Esophagus squamous epithelium (tissue), 4 donors: ENCODE measurements around the gene TYRO3.

Experiments used
- POLR2A ChIP-seq, 4 donors: fragments of 450-650 bp; IDR thresholded peaks; one replicate each; pipeline ENCODE4 v1.6.1; 2017; ENCODE audit warnings: antibody characterized with exemption in 4 of 4, mild to moderate bottlenecking in 4 of 4, moderate library complexity in 3 of 4
- TF ChIP-seq, protein P1 (sequence below), 6 experiments: fragments of 450-650 bp in 4 of 6; fragments of 200-600 bp in 2 of 6; sonication (generic) in 2 of 6; IDR thresholded peaks; one replicate each; pipeline ENCODE4 v1.5.1; 2016 to 2019; ENCODE audit warnings: antibody characterized with exemption in 6 of 6, mild to moderate bottlenecking in 4 of 6, moderate library complexity in 4 of 6

DNA sequence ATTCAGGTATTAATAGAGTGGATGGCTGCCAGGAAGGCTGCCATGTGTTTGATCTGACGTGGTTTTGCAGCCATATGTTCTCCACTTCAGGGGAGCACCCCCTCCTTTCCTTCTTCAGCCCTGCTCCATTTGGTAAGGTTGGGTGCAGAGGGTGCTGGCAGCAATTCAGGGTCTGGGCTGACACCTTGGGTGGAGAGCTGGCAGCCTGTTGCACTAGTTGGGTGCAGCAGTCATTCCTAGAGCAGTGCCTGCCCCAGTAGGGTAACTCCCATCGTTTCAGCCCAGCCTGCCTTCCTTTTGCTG is 1.5 kb downstream of the TYRO3 start:
- TF ChIP-seq, protein P1, sequence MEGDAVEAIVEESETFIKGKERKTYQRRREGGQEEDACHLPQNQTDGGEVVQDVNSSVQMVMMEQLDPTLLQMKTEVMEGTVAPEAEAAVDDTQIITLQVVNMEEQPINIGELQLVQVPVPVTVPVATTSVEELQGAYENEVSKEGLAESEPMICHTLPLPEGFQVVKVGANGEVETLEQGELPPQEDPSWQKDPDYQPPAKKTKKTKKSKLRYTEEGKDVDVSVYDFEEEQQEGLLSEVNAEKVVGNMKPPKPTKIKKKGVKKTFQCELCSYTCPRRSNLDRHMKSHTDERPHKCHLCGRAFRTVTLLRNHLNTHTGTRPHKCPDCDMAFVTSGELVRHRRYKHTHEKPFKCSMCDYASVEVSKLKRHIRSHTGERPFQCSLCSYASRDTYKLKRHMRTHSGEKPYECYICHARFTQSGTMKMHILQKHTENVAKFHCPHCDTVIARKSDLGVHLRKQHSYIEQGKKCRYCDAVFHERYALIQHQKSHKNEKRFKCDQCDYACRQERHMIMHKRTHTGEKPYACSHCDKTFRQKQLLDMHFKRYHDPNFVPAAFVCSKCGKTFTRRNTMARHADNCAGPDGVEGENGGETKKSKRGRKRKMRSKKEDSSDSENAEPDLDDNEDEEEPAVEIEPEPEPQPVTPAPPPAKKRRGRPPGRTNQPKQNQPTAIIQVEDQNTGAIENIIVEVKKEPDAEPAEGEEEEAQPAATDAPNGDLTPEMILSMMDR (IDR thresholded peaks at IDR 0.05) = no peak
- TF ChIP-seq POLR2A (IDR thresholded peaks at IDR 0.05) = no peak
